ENCODE data around the gene OSBPL10.

The OSBPL10 gene

DNA sequence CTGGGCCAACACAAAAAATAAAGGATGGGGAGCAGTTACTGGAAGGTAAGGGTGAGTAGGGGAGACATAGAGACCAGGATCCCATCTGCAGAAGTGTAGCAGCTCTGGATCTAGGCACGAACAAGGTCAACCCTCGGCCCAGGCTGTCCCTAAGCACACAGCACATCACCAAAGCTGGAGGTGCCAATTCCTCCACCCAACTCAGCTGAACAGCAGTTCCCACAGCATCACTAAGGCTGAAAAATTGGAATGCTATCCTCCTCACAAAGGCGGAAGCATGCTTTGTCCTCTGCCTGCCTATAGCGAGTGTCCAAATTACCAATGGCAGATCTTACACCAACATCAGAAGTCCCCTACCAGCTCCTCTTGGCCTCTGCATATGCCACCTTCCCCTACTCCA, 33.9 kb downstream of the OSBPL10 start:
- no peak for DNase-seq (ENCODE audit: extremely low read depth, low read depth)
- TF ChIP-seq, protein P1, sequence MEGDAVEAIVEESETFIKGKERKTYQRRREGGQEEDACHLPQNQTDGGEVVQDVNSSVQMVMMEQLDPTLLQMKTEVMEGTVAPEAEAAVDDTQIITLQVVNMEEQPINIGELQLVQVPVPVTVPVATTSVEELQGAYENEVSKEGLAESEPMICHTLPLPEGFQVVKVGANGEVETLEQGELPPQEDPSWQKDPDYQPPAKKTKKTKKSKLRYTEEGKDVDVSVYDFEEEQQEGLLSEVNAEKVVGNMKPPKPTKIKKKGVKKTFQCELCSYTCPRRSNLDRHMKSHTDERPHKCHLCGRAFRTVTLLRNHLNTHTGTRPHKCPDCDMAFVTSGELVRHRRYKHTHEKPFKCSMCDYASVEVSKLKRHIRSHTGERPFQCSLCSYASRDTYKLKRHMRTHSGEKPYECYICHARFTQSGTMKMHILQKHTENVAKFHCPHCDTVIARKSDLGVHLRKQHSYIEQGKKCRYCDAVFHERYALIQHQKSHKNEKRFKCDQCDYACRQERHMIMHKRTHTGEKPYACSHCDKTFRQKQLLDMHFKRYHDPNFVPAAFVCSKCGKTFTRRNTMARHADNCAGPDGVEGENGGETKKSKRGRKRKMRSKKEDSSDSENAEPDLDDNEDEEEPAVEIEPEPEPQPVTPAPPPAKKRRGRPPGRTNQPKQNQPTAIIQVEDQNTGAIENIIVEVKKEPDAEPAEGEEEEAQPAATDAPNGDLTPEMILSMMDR (IDR thresholded peaks at IDR 0.05; ENCODE audit: low read depth, low read length) = no peak

DNA sequence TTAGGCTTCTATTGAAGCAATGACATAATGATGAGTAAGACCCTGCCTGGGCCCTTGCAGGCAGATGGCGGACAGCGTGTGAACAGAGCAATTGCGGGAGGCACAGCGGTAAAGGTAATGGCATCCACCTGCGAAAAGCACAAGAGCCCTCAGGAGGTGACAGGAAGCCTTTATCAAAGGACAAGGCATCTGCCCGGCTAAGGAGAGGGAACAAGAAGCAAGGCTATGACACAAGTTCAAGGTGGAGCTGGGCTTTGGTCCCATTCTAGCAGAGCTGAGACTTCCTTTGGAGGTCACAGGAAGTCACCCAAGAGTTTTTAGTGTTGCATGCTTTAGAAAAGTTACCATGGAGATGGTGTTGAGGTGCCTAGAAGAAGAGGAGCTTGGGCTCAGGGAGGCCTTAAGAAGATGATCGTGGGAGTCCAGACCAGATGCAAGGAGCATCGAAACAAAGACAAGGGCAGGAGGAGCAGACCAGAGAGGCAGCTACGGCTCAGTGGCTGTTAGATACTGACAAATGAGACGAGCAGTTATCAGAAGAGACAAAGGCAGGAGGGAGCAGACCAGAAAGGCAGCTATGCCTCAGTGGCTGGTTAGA, 34.5 kb downstream of the OSBPL10 start:
- TF ChIP-seq, protein P1 (IDR thresholded peaks at IDR 0.05; ENCODE audit: low read depth, low read length) = no peak
- no peak for DNase-seq (ENCODE audit: extremely low read depth, low read depth)

DNA sequence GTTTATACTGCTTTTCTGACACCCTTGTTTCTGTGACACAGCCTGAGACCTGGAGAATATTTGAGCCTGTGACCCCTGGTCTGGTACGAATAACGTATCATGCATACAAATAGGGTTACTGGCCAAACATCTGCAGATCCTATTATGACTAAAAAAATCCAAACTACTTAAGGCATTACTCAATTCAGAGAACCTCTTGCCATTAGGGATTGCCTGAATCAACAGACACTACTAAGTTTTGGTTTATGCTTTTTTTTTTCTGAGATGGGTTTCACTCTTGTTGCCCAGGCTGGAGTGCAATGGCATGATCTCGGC, 35.4 kb downstream of the OSBPL10 start:
- TF ChIP-seq, protein P1 (IDR thresholded peaks at IDR 0.05; ENCODE audit: low read depth, low read length) = no peak
- DNase-seq (ENCODE audit: extremely low read depth, low read depth) = peak; percentile 52

DNA sequence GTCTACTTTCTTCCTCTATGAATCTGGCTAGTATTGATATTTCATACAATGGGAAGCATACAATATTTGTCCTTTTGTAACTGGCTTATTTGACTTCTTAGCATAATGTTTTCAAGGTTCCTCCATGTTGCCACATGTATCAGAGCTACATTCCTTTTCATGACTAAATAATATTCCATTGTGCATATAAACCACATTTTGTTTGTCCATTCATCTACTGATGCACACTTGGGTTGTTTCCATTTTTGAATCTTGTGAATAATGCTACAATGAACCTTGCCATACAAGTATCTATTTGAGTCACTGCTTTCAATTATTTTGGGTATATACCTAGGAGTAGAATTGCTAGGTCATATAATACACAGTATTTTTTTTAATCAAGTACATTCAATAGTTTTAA, 38.0 kb downstream of the OSBPL10 start:
- DNase-seq (ENCODE audit: extremely low read depth, low read depth) = no peak
- TF ChIP-seq, protein P1 (IDR thresholded peaks at IDR 0.05; ENCODE audit: low read depth, low read length) = no peak

DNA sequence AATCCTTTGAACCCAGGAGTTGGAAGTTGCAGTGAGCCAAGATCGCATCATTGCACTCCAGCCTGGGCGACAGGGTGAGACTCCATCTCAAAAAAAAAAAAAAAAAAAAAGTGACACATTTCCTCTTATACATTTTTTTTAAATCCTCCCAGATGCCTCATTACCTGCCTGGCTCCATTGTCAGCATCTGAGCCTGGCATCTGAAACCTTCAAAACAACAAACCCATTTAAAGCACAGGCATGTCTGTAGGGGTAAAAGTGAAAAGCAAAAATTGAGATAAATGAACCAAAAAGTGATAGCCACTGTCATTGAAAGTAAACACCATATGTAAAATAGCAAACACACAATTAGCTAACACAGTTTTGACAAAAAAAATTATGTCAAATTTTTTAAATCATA, 38.6 kb downstream of the OSBPL10 start:
- TF ChIP-seq, protein P1 (IDR thresholded peaks at IDR 0.05; ENCODE audit: low read depth, low read length) = no peak
- no peak for DNase-seq (ENCODE audit: extremely low read depth, low read depth)

DNA sequence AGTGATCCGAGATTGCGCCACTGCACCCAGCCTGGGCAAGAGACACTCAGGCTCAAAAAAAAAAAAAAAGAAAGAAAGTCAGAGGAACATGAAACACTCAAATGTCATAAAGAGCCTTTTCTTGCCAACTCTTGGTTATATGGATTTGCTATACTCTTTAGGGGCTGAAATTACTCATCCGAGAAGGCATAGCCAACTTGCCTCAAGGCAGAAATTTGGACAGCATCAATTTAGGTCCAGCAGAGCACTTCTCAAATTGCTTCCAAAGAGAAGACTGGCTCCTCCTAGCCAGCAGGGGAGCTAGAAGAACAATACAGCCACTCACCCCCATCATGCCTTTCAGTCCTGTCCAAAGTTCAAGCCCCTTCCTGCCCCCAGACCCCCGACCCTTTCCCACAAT, 43.8 kb downstream of the OSBPL10 start:
- TF ChIP-seq, protein P1 (IDR thresholded peaks at IDR 0.05; ENCODE audit: low read depth, low read length) = no peak
- no peak for DNase-seq (ENCODE audit: extremely low read depth, low read depth)

DNA sequence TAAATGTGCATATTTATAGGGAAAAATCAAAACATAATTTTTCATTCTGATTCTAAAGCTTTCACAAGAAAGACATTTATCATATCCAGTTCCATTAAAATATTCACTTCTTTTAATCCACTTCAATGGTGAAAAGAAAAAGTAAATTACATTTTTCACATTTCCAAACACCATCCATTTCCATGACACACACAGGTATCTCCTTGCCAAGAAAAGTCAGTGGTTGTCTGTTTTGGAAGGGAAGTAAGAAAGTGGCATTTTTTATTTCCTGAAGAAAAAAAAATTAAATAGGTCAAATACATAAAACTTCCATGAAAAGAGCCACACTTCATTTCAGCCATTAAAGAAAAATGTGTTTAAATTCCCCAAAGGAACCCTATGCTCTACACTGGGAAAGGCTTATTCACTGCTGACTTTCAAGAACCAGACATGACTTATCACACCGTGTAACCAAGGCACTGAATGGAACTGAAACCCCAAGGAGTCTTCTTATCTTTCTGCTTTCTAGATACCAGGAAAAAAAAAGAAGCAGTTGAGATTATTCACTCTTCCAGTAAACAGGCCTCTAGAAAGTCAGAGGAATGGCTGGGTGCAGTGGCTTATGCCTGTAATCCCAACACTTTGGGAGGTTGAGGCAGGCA, 44.5 kb downstream of the OSBPL10 start:
- TF ChIP-seq, protein P1 (IDR thresholded peaks at IDR 0.05; ENCODE audit: low read depth, low read length) = no peak
- no peak for DNase-seq (ENCODE audit: extremely low read depth, low read depth)

Measured in AG09319 (cell line).